DND-41 (cell line): ENCODE measurements around the gene TPP2.

Experiments
- ATAC-seq: fragments of 200-7000 bp; cut with Tn5 transposase; 3 replicates; pipeline ENCODE4 v1.9.1; 2021; ENCODE audit warnings: low read depth; ENCODE audit not compliant: insufficient read depth
- DNase-seq: peaks from one replicate; pipeline ENCODE4 v3.0.0-alpha.2; 2020
- H2AFZ ChIP-seq: 2 replicates; pipeline ENCODE4 v1.6.0; 2012; ENCODE audit warnings: low read depth, low read length
- H3K27ac ChIP-seq: 2 replicates; pipeline ENCODE4 v1.5.1; 2012; ENCODE audit warnings: low read length, inconsistent platforms
- H3K27me3 ChIP-seq: fragments of 200-600 bp; sonication (generic); 2 replicates; pipeline ENCODE4 v1.6.0; 2012; ENCODE audit warnings: low read length, mild to moderate bottlenecking, inconsistent platforms; ENCODE audit not compliant: insufficient read depth, poor library complexity
- H3K36me3 ChIP-seq: 2 replicates; pipeline ENCODE4 v1.5.1; 2012; ENCODE audit warnings: low read length, inconsistent platforms; ENCODE audit not compliant: insufficient read depth
- H3K4me1 ChIP-seq: 2 replicates; pipeline ENCODE4 v1.5.1; 2012; ENCODE audit warnings: mild to moderate bottlenecking, low read length; ENCODE audit not compliant: insufficient read depth
- H3K4me2 ChIP-seq: 2 replicates; pipeline ENCODE4 v1.6.0; 2012; ENCODE audit warnings: mild to moderate bottlenecking, moderate library complexity, low read length, inconsistent platforms; ENCODE audit not compliant: insufficient read depth
- H3K4me3 ChIP-seq, 2 experiments: fragments of 200-600 bp in 1 of 2; shearing (Covaris generic) in 1 of 2; 2 replicates each; pipeline ENCODE4 v1.5.1; 2012 to 2016; ENCODE audit warnings: inconsistent platforms in 2 of 2, low read length in 2 of 2, mild to moderate bottlenecking in 2 of 2, low read depth in 1 of 2, moderate library complexity in 1 of 2
- H3K79me2 ChIP-seq: 2 replicates; pipeline ENCODE4 v1.6.0; 2012; ENCODE audit warnings: low read length, inconsistent platforms; ENCODE audit not compliant: insufficient read depth
- H3K9ac ChIP-seq: 2 replicates; pipeline ENCODE4 v1.6.0; 2012; ENCODE audit warnings: low read depth, mild to moderate bottlenecking, inconsistent platforms, low read length, moderate library complexity
- H3K9me3 ChIP-seq: 2 replicates; pipeline ENCODE4 v1.5.1; 2012; ENCODE audit warnings: low read length, moderate library complexity, mild to moderate bottlenecking, inconsistent platforms; ENCODE audit not compliant: insufficient read depth, severe bottlenecking
- H4K20me1 ChIP-seq: 2 replicates; pipeline ENCODE4 v1.6.0; 2012; ENCODE audit warnings: low read length; ENCODE audit not compliant: insufficient read depth
- CTCF ChIP-seq: IDR thresholded peaks from 2 replicates; pipeline ENCODE4 v1.5.1; 2012; ENCODE audit warnings: borderline replicate concordance, low read length, moderate library complexity, mild to moderate bottlenecking; ENCODE audit not compliant: poor library complexity, severe bottlenecking; ENCODE audit errors: extremely low read depth
- EZH2 ChIP-seq: IDR thresholded peaks from 3 replicates; pipeline ENCODE4 v1.6.1; 2012; ENCODE audit warnings: borderline replicate concordance, low read depth, mild to moderate bottlenecking, moderate library complexity, low read length, inconsistent platforms; ENCODE audit not compliant: severe bottlenecking

The TPP2 gene

GRCh38 chr13:102726430-102726829, 129.6 kb downstream of the TPP2 start:
- Histone ChIP-seq H3K4me3 (no peak overlapping the region), H3K4me1 (no peaks in the 10 kb centered on the region), H2AFZ (no peak overlapping the region), H3K27ac (no peak overlapping the region), H3K9me3 (no peaks in the 10 kb centered on the region), H4K20me1 (no peaks in the 10 kb centered on the region), H3K27me3 (no peaks in the 10 kb centered on the region), H3K79me2 (no peaks in the 10 kb centered on the region), H3K9ac (no peak overlapping the region), H3K36me3 (no peaks in the 10 kb centered on the region), H3K4me2 (no peak overlapping the region)
- TF ChIP-seq EZH2 (no peak), CTCF (peak; percentile 22)
- DNase-seq: no peak
- ATAC-seq: peak; percentile 39; the same call in 1 of the 3 replicates
